Esophagus muscularis mucosa (tissue), 4 donors: ENCODE data around the gene KIF21B. TPM values are rescaled to one million over a fixed set of nuclear protein-coding genes. Genes with fewer than 3 reads are reported as not detected.

Experiments used
- DNase-seq: peaks from one replicate; pipeline ENCODE4 v3.0.0-alpha.2; 2017; ENCODE audit errors: extremely low spot score
- H3K27ac ChIP-seq, 4 donors: fragments of 200-600 bp; sonication (generic); replicated peaks in 1 of 4; 1 replicate in 3 of 4; 2 replicates in 1 of 4; pipeline ENCODE4 v1.5.1; 2016 to 2019; ENCODE audit warnings: mild to moderate bottlenecking in 1 of 4
- H3K27me3 ChIP-seq, 4 donors: fragments of 200-600 bp; sonication (generic); one replicate each; pipeline versions ENCODE4 v1.5.1 to v1.6.0; 2016 to 2019
- H3K36me3 ChIP-seq, 4 donors: fragments of 200-600 bp; sonication (generic); one replicate each; pipeline ENCODE4 v1.5.1; 2016 to 2019
- H3K4me1 ChIP-seq, 4 donors: fragments of 200-600 bp; sonication (generic); one replicate each; pipeline ENCODE4 v1.5.1; 2016 to 2019
- H3K4me3 ChIP-seq, 4 donors: fragments of 200-600 bp; sonication (generic); 1 replicate in 2 of 4; 2 replicates in 2 of 4; pipeline ENCODE4 v1.5.1; 2016 to 2019; ENCODE audit warnings: mild to moderate bottlenecking in 4 of 4, moderate library complexity in 1 of 4
- H3K9me3 ChIP-seq, 4 donors: fragments of 200-600 bp; sonication (generic); 1 replicate in 3 of 4; 2 replicates in 1 of 4; pipeline ENCODE4 v1.5.1; 2016 to 2019
- EP300 ChIP-seq: sonication (generic); formaldehyde crosslinking; IDR thresholded peaks from one replicate; pipeline ENCODE4 v1.6.1; 2017; ENCODE audit warnings: antibody characterized with exemption
- POLR2A ChIP-seq: fragments of 450-650 bp; IDR thresholded peaks from one replicate; pipeline ENCODE4 v1.6.1; 2017; ENCODE audit warnings: antibody characterized with exemption, moderate library complexity, mild to moderate bottlenecking, low read depth
- POLR2AphosphoS5 ChIP-seq, 2 donors: sonication (generic); formaldehyde crosslinking; IDR thresholded peaks; one replicate each; pipeline ENCODE4 v1.6.1; 2017; ENCODE audit warnings: antibody characterized with exemption in 2 of 2
- WGBS: methylation state at CpG from one replicate; pipeline ENCODE4 v1.1.5; 2018; 5-methylcytosine and 5-hydroxymethylcytosine counted together
- intact Hi-C: fragments of 100-400 bp; cut with DNase I; formaldehyde crosslinking; loops from one replicate; pipeline ENCODE4 v1.15.1; 2023
- total RNA-seq, 4 donors: library from RNA; depleted of rRNA; stranded (reverse); fragments of >200 nt; gene quantifications; one replicate each; pipeline versions ENCODE4 v1.1.0 to v1.2.1, GENCODE V29; 2016
- TF ChIP-seq, protein P1 (sequence below), 3 experiments: fragments of 200-600 bp in 2 of 3; fragments of 450-650 bp in 1 of 3; sonication (generic) in 2 of 3; IDR thresholded peaks; one replicate each; pipeline ENCODE4 v1.5.1; 2017 to 2019; ENCODE audit warnings: antibody characterized with exemption in 3 of 3, mild to moderate bottlenecking in 2 of 3, moderate library complexity in 1 of 3

Gene KIF21B
- total RNA-seq, 4 donors from 2014 or later: 1.6 to 2.5 (median 1.9) TPM

DNA sequence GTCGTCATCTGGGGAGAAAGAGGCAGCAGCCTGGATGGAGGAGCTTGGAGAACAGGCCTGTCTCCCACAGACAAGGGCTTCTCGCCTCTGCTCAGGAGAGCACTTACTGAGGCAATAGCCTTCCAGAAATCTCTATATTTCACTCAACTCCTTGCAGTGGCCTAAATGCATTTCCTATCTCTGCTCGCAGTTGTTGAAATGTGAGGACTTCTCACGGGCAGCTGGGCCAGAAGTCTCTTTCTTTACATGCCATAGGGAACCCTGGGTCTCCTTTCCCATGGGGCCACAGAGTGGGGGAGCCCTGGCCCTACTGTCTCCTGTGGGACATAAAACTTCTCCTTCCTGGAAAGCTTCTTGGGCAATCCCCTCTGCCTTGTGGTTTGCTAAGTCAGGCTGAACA is 43.5 kb upstream of the KIF21B start:
- WGBS: 94% methylated on average over 4 of the region's 4 CpGs
- no peaks in the 10 kb centered on the region for H3K4me1 ChIP-seq
- no peaks in the 10 kb centered on the region for H3K36me3 ChIP-seq
- TF ChIP-seq POLR2A (no peak), POLR2AphosphoS5 (IDR thresholded peaks at IDR 0.05) (no peak), EP300 (no peak)
- TF ChIP-seq, protein P1, sequence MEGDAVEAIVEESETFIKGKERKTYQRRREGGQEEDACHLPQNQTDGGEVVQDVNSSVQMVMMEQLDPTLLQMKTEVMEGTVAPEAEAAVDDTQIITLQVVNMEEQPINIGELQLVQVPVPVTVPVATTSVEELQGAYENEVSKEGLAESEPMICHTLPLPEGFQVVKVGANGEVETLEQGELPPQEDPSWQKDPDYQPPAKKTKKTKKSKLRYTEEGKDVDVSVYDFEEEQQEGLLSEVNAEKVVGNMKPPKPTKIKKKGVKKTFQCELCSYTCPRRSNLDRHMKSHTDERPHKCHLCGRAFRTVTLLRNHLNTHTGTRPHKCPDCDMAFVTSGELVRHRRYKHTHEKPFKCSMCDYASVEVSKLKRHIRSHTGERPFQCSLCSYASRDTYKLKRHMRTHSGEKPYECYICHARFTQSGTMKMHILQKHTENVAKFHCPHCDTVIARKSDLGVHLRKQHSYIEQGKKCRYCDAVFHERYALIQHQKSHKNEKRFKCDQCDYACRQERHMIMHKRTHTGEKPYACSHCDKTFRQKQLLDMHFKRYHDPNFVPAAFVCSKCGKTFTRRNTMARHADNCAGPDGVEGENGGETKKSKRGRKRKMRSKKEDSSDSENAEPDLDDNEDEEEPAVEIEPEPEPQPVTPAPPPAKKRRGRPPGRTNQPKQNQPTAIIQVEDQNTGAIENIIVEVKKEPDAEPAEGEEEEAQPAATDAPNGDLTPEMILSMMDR (IDR thresholded peaks at IDR 0.05): no peak
- DNase-seq: no peak
- H3K27ac ChIP-seq: no peak overlapping the region
- intact Hi-C loops: no loop called here
- H3K27me3 ChIP-seq: peaks cover 0 to 12% (median 0%) of the 10 kb centered on the region in 4 donors
- no peaks in the 10 kb centered on the region for H3K9me3 ChIP-seq
- H3K4me3 ChIP-seq: no peak overlapping the region

DNA sequence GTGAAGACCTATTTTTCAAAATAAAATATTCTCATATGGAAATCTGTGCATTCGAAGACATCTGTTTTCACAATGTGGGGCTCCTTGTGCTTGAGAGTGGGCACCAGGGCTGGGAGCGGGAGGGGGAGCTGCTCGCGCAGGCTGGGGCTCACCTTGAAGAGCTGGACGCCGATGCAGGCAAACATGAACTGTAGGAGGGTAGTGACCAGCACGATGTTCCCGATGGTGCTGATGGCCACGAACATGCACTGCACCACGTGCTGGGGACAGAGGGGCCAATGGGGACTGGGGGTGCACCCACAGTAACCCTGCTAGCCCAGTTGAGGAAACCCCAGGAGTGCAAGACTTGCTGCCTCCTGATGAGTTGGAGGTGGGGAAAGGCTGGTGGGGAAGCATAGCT is 42.2 kb upstream of the KIF21B start:
- H3K4me1 ChIP-seq: peaks cover 3 to 11% (median 8%) of the 10 kb centered on the region in 4 donors
- TF ChIP-seq, protein P1 (IDR thresholded peaks at IDR 0.05): no peak
- TF ChIP-seq EP300 (no peak), POLR2A (no peak), POLR2AphosphoS5 (IDR thresholded peaks at IDR 0.05) (no peak)
- no peaks in the 10 kb centered on the region for H3K36me3 ChIP-seq
- no peak overlapping the region for H3K4me3 ChIP-seq
- peaks cover 0 to 12% (median 0%) of the 10 kb centered on the region in 4 donors for H3K27me3 ChIP-seq
- no peak for DNase-seq
- WGBS: 95% methylated on average over 10 of the region's 10 CpGs
- H3K9me3 ChIP-seq: no peaks in the 10 kb centered on the region
- H3K27ac ChIP-seq: no peak overlapping the region
- intact Hi-C loops: no loop called here

DNA sequence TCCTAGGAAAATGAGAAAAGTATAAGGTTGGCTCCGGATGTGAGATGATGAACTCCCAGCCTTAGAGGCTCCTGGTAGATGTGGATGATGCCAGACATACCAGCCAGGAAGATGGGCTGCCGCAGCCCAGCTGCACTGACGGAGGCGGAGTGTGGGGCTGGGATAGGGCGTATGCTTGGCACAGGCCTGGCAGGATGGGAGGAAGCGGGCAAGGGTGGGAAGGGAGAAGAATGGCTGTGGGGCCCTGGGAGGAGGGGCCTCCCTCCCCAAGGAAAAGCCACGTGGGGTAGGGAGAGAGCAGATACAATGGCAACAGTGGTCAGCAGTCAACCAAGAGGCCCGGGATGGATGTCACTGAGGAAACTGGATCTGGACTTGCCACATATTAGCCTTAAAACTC is 41.3 kb upstream of the KIF21B start:
- Histone ChIP-seq H3K9me3 (no peaks in the 10 kb centered on the region), H3K4me3 (no peak overlapping the region), H3K27ac (no peak overlapping the region), H3K36me3 (no peaks in the 10 kb centered on the region), H3K4me1 (peaks cover 11 to 20% (median 16%) of the 10 kb centered on the region in 4 donors), H3K27me3 (peaks cover 0 to 12% (median 0%) of the 10 kb centered on the region in 4 donors)
- intact Hi-C loops: no loop called here
- 80% methylated on average over 8 of the region's 8 CpGs for WGBS
- no peak for DNase-seq
- no peak for TF ChIP-seq EP300
- TF ChIP-seq, protein P1 (IDR thresholded peaks at IDR 0.05): no peak
- TF ChIP-seq POLR2AphosphoS5 (IDR thresholded peaks at IDR 0.05): no peak
- TF ChIP-seq POLR2A: no peak

DNA sequence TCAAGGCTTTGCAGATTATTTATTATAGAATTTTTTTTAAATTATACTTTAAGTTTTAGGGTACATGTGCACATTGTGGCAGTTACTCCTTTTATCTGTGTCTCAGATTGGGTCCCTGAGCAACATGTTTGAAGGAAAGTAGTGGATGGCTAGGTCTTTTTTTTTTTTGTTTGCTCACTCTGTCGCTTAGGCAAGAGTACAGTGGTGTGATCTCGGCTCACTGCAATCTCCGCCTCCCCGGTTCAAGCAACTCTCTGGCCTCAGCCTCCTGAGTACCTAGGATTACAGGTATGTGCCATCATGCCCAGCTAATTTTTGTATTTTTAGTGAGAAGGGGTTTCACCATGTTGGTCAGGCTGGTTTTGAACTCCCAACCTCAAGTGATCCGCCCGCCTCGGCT is 39.6 kb upstream of the KIF21B start:
- 97% methylated on average over 7 of the region's 7 CpGs for whole genome bisulfite sequencing
- DNase-seq: no peak
- H3K36me3 ChIP-seq: no peaks in the 10 kb centered on the region
- H3K4me1 ChIP-seq: peaks cover 11 to 22% (median 18%) of the 10 kb centered on the region in 4 donors
- no peaks in the 10 kb centered on the region for H3K9me3 ChIP-seq
- H3K27ac ChIP-seq: no peak overlapping the region
- TF ChIP-seq EP300: no peak
- TF ChIP-seq, protein P1 (IDR thresholded peaks at IDR 0.05): no peak
- no peak for TF ChIP-seq POLR2A
- H3K27me3 ChIP-seq: peaks cover 0 to 12% (median 0%) of the 10 kb centered on the region in 4 donors
- intact Hi-C loops: no loop called here
- H3K4me3 ChIP-seq: no peak overlapping the region

DNA sequence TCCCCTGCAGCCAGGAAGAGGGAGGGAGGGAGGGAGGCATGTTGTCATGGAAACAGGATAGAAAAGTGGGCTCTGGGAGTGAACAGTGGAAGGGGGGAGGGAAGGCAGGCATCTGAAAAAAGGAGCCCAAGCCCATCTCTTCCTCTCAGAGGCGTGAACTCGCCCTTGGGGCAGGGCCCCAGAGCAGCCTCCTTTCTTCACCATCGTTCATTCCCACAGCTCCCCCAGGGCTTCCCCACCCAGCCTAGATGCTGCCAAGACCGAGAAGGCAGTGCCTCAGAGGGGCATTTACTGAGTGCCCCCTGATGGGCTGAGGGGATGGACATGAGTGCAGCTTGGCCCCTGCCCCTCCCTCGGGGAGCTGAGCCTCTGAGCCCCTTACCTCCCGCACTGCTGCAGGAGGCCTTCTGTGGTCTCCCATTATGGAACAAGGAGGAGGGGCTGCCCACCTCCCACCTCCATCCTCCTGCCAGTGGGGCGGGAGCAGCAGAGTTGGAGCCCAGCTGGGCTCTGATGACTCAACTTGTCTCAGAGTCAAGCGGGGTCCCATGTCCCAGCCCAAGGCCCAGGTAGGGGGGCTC is 39.1 kb upstream of the KIF21B start:
- Histone ChIP-seq H3K4me3 (no peak overlapping the region), H3K27me3 (peaks cover 0 to 12% (median 0%) of the 10 kb centered on the region in 4 donors), H3K36me3 (no peaks in the 10 kb centered on the region), H3K27ac (no peak overlapping the region), H3K4me1 (peaks cover 11 to 22% (median 18%) of the 10 kb centered on the region in 4 donors), H3K9me3 (no peaks in the 10 kb centered on the region)
- WGBS: 79% methylated on average over 6 of the region's 8 CpGs
- TF ChIP-seq POLR2AphosphoS5 (IDR thresholded peaks at IDR 0.05): no peak
- TF ChIP-seq EP300: no peak
- TF ChIP-seq POLR2A: no peak
- TF ChIP-seq, protein P1 (IDR thresholded peaks at IDR 0.05): no peak
- no peak for DNase-seq
- intact Hi-C loops: no loop called here
